K562 treated with DMSO at 1 percent for 48 hours (cell line): ENCODE data around the gene MRPS9. TPM values are rescaled to one million over a fixed set of nuclear protein-coding genes. Genes with fewer than 3 reads are reported as not detected.

Source experiments
- total RNA-seq: library from RNA; unstranded; fragments of 300-600 nt; gene quantifications from 2 replicates; pipeline ENCODE4 v1.2.3, GENCODE V29; 2022; ENCODE audit warnings: low replicate concordance; ENCODE audit errors: extremely low read depth

MRPS9 gene
- not detected in 2 replicates for total RNA-seq

GRCh38 chr2:105037572-105038382 is at the start of gene MRPS9:
Gene MRPS9 (plus strand): TSS chr2:105038069. CDS start chr2:105038093, 24 bp downstream.

Other genes with a start within 250 kb of the MRPS9 start
- gene POU3F3, start 184.0 kb upstream of the MRPS9 start, total RNA-seq = not detected in 2 replicates
- not detected in 2 replicates for gene GPR45, start 203.7 kb downstream of the MRPS9 start, total RNA-seq